Mesendoderm (in vitro differentiated cells): ENCODE data around the gene MEIG1. TPM values are rescaled to one million over a fixed set of nuclear protein-coding genes. Genes with fewer than 3 reads are reported as not detected.

Experiments used
- DNase-seq: peaks from one replicate; pipeline ENCODE4 v3.0.0; 2013
- H2AK5ac ChIP-seq: 2 replicates; pipeline ENCODE4 v1.6.1; 2013; ENCODE audit warnings: low read length, inconsistent platforms
- H2BK120ac ChIP-seq: 2 replicates; pipeline ENCODE4 v1.6.1; 2013; ENCODE audit warnings: low read depth, mild to moderate bottlenecking, low read length, moderate library complexity, mixed read lengths
- H2BK15ac ChIP-seq: replicated peaks from 2 replicates; pipeline ENCODE4 v1.6.1; 2013; ENCODE audit warnings: low read depth, mild to moderate bottlenecking, moderate library complexity
- H2BK5ac ChIP-seq: 2 replicates; pipeline ENCODE4 v1.6.1; 2013; ENCODE audit warnings: low read length, inconsistent platforms
- H3K18ac ChIP-seq: 2 replicates; pipeline ENCODE4 v1.6.1; 2013; ENCODE audit warnings: mild to moderate bottlenecking, low read length, mixed read lengths
- H3K23ac ChIP-seq: one replicate; pipeline ENCODE4 v1.6.1; 2013; ENCODE audit warnings: low read length
- H3K27ac ChIP-seq: 2 replicates; pipeline ENCODE4 v1.5.1; 2013; ENCODE audit warnings: low read depth, mild to moderate bottlenecking, inconsistent platforms, low read length, moderate library complexity
- H3K27me3 ChIP-seq: 2 replicates; pipeline ENCODE4 v1.6.1; 2013; ENCODE audit warnings: low read length, control low read depth, mild to moderate bottlenecking, inconsistent platforms; ENCODE audit not compliant: insufficient read depth, poor library complexity
- H3K36me3 ChIP-seq: 2 replicates; pipeline ENCODE4 v1.6.1; 2013; ENCODE audit warnings: low read length, inconsistent platforms; ENCODE audit not compliant: control insufficient read depth, insufficient read depth
- H3K4ac ChIP-seq: one replicate; pipeline ENCODE4 v1.6.1; 2013; ENCODE audit warnings: low read depth, mild to moderate bottlenecking, low read length, moderate library complexity
- H3K4me1 ChIP-seq: 2 replicates; pipeline ENCODE4 v1.6.1; 2013; ENCODE audit warnings: low read depth, low read length, inconsistent platforms; ENCODE audit not compliant: control insufficient read depth
- H3K4me2 ChIP-seq: 2 replicates; pipeline ENCODE4 v1.6.1; 2013; ENCODE audit warnings: low read length
- H3K4me3 ChIP-seq: 2 replicates; pipeline ENCODE4 v1.5.1; 2013; ENCODE audit warnings: mild to moderate bottlenecking, low read length
- H3K56ac ChIP-seq: one replicate; pipeline ENCODE4 v1.6.1; 2013; ENCODE audit warnings: low read length
- H3K79me1 ChIP-seq: 2 replicates; pipeline ENCODE4 v1.6.1; 2013; ENCODE audit warnings: low read length, inconsistent platforms
- H3K79me2 ChIP-seq: 2 replicates; pipeline ENCODE4 v1.6.1; 2013; ENCODE audit warnings: mild to moderate bottlenecking, low read length; ENCODE audit not compliant: control insufficient read depth, insufficient read depth
- H3K9ac ChIP-seq: 2 replicates; pipeline ENCODE4 v1.6.1; 2013; ENCODE audit warnings: low read length, inconsistent platforms
- H4K5ac ChIP-seq: one replicate; pipeline ENCODE4 v1.6.1; 2013; ENCODE audit warnings: low read length
- H4K8ac ChIP-seq: one replicate; pipeline ENCODE4 v1.6.1; 2013; ENCODE audit warnings: low read depth, mild to moderate bottlenecking, control low read depth, low read length, moderate library complexity
- WGBS: extraction: QIAGEN DNeasy Blood & Tissue Kit; methylation state at CpG from one replicate; pipeline ENCODE4 v1.1.7; 2013; ENCODE audit warnings: low lambda C conversion rate, missing lambda C conversion rate; ENCODE audit not compliant: insufficient coverage; ENCODE audit errors: extremely low coverage; 5-methylcytosine and 5-hydroxymethylcytosine counted together
- polyA plus RNA-seq, 2 experiments: library from polyadenylated mRNA; stranded (reverse); fragments of 200-250 nt; gene quantifications; one replicate each; pipeline ENCODE4 v1.2.3, GENCODE V29; 2013

The MEIG1 gene, protein sequence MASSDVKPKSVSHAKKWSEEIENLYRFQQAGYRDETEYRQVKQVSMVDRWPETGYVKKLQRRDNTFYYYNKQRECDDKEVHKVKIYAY
- polyA plus RNA-seq (2013, experiment 1 of 2) = 0.14 TPM
- 0.35 TPM for polyA plus RNA-seq (2013, experiment 2 of 2)

DNA sequence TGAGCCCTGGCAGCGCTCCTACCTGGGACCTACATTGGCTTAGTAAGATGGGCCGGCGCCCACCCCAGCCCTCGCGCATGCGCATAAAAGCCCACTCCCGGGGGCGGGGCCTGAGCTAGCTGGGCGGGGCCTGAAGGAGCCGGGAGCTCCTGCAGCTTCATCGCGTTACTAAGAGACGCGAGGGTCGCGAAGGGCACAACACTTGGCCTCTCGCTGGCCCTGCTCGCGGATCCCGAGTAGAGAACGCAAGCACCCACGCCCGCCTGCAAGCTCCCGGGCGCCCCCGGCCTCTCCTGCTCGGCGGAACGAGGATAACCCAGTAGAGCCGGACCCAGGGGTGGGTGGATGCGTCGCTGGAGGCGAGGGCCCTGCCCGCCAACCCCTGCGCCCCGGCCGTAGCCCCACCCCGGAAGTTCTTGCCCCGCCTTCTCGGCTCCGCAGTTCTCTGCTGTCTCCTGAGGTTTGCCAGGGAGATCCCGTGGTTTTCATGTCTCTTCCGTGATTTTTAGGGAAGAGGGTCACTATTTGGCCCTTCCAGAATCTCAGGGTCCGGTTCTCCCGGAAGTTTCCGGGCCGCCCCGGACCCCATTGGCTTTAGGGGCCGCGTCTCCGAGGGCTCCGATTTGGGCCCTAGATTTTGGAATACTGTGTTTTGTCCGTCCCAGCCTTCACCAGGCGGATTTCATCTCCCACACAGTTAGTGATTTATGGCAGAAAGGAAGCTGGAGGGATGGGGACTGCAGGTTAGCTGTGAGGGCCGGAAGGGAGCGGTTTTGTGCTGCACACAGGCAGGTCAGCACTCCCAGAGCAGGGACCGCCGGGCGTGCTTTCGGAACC, at the start of gene MEIG1:
Gene MEIG1 (plus strand): TSS at position 168 of the 837 bp plus-strand sequence. CDS start 7,081 bp downstream, outside the sequence.
- peak within 1 kb of the TSS; percentile 78 for H3K9ac ChIP-seq
- H2BK120ac ChIP-seq = no peak within 1 kb of the TSS
- no peaks in the 10 kb centered on the region for H3K4me1 ChIP-seq
- H3K4me3 ChIP-seq = peak within 1 kb of the TSS; percentile 78
- no peak within 1 kb of the TSS for H2BK15ac ChIP-seq
- no peak within 1 kb of the TSS for H2AK5ac ChIP-seq
- no peaks in the 10 kb centered on the region for H3K79me2 ChIP-seq
- H3K27ac ChIP-seq = peak within 1 kb of the TSS; percentile 94
- peak within 1 kb of the TSS; percentile 99 for H3K56ac ChIP-seq
- no CpG with 5 or more reads among the region's 60 CpGs for WGBS
- peak within 1 kb of the TSS; percentile 88 for H3K4ac ChIP-seq
- H3K23ac ChIP-seq = peak within 1 kb of the TSS; percentile 80
- peak; percentile 97 for DNase-seq
- peak within 1 kb of the TSS; percentile 93 for H4K8ac ChIP-seq
- H4K5ac ChIP-seq = peak within 1 kb of the TSS; percentile 33
- H2BK5ac ChIP-seq = peak within 1 kb of the TSS; percentile 72
- no peaks in the 10 kb centered on the region for H3K79me1 ChIP-seq
- H3K27me3 ChIP-seq = no peaks in the 10 kb centered on the region
- H3K36me3 ChIP-seq = no peaks in the 10 kb centered on the region
- peak within 1 kb of the TSS; percentile 88 for H3K18ac ChIP-seq
- peak within 1 kb of the TSS; percentile 64 for H3K4me2 ChIP-seq

DNA sequence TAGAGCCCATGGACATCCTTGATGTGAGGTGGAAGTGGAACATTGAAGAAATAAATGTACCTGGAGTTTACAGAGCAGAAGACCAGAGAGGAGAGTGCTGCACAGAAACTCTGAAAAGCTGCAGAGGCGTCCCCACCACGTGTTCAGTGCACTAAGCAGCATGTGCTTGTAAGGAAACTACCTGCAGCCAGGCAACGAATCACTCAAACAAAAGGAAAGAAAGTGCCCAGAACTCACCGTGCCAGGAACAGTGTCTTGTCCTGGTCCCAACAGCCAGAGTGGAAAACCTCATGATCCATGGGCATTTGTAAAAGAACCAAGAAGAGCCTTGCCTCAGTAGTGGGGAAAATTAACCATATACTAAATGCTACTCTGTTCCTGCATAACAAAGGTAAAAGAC, 48.2 kb upstream of the MEIG1 start:
- Histone ChIP-seq H3K18ac (no peak overlapping the region), H3K79me1 (no peaks in the 10 kb centered on the region), H3K36me3 (peaks cover 6% of the 10 kb centered on the region), H2BK120ac (no peak overlapping the region), H3K4me2 (no peak overlapping the region), H2BK5ac (no peak overlapping the region), H3K23ac (no peak overlapping the region), H3K4me3 (no peak overlapping the region), H3K27me3 (no peaks in the 10 kb centered on the region), H4K5ac (no peak overlapping the region), H3K4me1 (no peaks in the 10 kb centered on the region), H3K9ac (no peak overlapping the region), H3K79me2 (no peaks in the 10 kb centered on the region), H2BK15ac (no peak overlapping the region), H4K8ac (no peak overlapping the region), H3K27ac (no peak overlapping the region), H2AK5ac (no peak overlapping the region), H3K4ac (no peak overlapping the region), H3K56ac (no peak overlapping the region)
- WGBS = no CpG with 5 or more reads among the region's 4 CpGs
- DNase-seq = no peak

DNA sequence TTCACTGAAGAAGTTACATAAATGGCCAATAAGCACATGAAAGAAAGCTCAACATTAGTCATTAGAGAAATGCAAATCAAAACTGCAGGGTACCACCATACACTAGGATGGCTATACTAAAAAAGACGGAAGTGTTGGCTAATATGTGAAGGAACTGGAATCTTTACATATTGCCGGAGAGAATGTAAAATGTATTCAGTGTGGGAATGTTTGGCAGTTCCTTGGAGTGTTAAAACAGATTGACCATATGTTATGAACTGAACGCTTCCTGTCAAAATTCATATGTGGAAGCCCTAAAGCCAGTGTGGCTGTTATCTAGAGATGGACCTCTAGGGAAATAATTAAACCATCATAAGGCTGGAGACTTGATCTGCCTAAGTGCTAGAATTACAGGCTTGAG, 47.4 kb upstream of the MEIG1 start:
- Histone ChIP-seq H3K23ac (no peak overlapping the region), H3K9ac (no peak overlapping the region), H4K8ac (no peak overlapping the region), H2AK5ac (no peak overlapping the region), H3K79me2 (no peaks in the 10 kb centered on the region), H3K4me3 (no peak overlapping the region), H2BK120ac (no peak overlapping the region), H4K5ac (no peak overlapping the region), H3K27ac (no peak overlapping the region), H3K18ac (no peak overlapping the region), H3K36me3 (peaks cover 5% of the 10 kb centered on the region), H3K56ac (no peak overlapping the region), H3K4me1 (no peaks in the 10 kb centered on the region), H3K27me3 (no peaks in the 10 kb centered on the region), H2BK5ac (no peak overlapping the region), H3K4me2 (no peak overlapping the region), H3K79me1 (no peaks in the 10 kb centered on the region), H2BK15ac (no peak overlapping the region), H3K4ac (no peak overlapping the region)
- DNase-seq = no peak
- no CpG with 5 or more reads among the region's 3 CpGs for WGBS

DNA sequence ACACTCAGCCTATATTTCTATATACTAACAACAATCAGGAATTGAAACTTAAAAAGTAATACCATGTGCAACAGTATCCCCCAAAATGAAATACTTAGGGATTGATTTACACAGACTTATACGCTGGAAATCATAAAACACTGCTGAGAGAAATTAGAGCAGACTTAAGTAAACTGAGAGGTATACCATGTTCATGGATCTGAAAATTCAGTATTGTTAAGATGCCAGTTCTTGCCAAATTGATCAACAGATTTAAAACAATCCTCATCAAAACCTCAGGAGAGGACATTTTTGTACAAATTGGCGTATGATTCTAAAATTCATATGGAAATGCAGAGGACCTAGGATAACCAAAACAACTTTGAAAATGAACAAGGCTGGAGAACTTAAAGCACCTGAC, 42.6 kb upstream of the MEIG1 start:
- no peak overlapping the region for H3K23ac ChIP-seq
- H3K4me3 ChIP-seq = no peak overlapping the region
- no peaks in the 10 kb centered on the region for H3K36me3 ChIP-seq

DNA sequence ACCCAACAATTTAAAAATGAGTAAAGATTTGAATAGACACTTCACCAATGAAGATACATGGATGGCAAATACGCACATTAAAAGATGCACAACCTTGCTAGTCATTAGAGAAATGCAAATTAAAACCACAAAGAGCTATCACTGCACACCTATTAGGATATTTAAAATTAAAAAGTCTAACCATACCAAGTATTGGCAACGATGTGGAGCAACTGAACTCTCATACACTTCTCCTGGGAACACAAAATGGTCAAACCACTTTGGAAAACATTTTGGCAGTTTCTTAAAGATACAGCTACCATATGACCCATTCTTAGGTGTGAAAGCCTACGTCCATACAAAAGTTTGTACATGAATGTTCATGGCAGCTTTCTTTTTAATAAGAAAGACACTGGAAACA, 41.4 kb upstream of the MEIG1 start:
- H3K56ac ChIP-seq = no peak overlapping the region
- H3K79me1 ChIP-seq = no peaks in the 10 kb centered on the region
- no peaks in the 10 kb centered on the region for H3K79me2 ChIP-seq
- H4K5ac ChIP-seq = no peak overlapping the region
- H3K4me1 ChIP-seq = no peaks in the 10 kb centered on the region
- no peak overlapping the region for H4K8ac ChIP-seq
- H2BK120ac ChIP-seq = no peak overlapping the region
- no peak overlapping the region for H2BK5ac ChIP-seq
- H3K27ac ChIP-seq = no peak overlapping the region
- no peak overlapping the region for H3K4me2 ChIP-seq
- no peaks in the 10 kb centered on the region for H3K27me3 ChIP-seq
- H3K36me3 ChIP-seq = no peaks in the 10 kb centered on the region
- H3K18ac ChIP-seq = no peak overlapping the region
- H2BK15ac ChIP-seq = no peak overlapping the region
- no peak overlapping the region for H3K4ac ChIP-seq
- no CpG with 5 or more reads among the region's 3 CpGs for WGBS
- H2AK5ac ChIP-seq = no peak overlapping the region
- no peak overlapping the region for H3K4me3 ChIP-seq
- no peak for DNase-seq
- H3K23ac ChIP-seq = no peak overlapping the region
- H3K9ac ChIP-seq = no peak overlapping the region

More for the DNA sequence above, 42.6 kb upstream of the MEIG1 start:
- Histone ChIP-seq H4K5ac (no peak overlapping the region), H2BK15ac (no peak overlapping the region), H3K79me2 (no peaks in the 10 kb centered on the region), H3K4ac (no peak overlapping the region), H2BK5ac (no peak overlapping the region), H3K27me3 (no peaks in the 10 kb centered on the region), H3K4me2 (no peak overlapping the region), H3K79me1 (no peaks in the 10 kb centered on the region), H2AK5ac (no peak overlapping the region), H3K56ac (no peak overlapping the region), H3K9ac (no peak overlapping the region), H3K18ac (no peak overlapping the region), H2BK120ac (no peak overlapping the region), H4K8ac (no peak overlapping the region), H3K27ac (no peak overlapping the region), H3K4me1 (no peaks in the 10 kb centered on the region)
- no peak for DNase-seq
- WGBS = no CpG with 5 or more reads among the region's 2 CpGs
